Upper lobe of right lung (tissue), 1 donor: Measurements from ENCODE around the gene PXDC1. TPM values are rescaled to one million over a fixed set of nuclear protein-coding genes. Genes with fewer than 3 reads are reported as not detected.

Experiments used
- ATAC-seq: fragments of 200-7000 bp; cut with Tn5 transposase; one replicate; pipeline ENCODE4 v1.9.1; 2020; ENCODE audit warnings: mild to moderate bottlenecking, moderate library complexity
- DNase-seq: peaks from one replicate; pipeline ENCODE4 v3.0.0-alpha.2; 2020
- H3K27ac ChIP-seq: fragments of 200-600 bp; one replicate; pipeline ENCODE4 v1.8.0; 2022
- H3K27me3 ChIP-seq: fragments of 200-600 bp; one replicate; pipeline ENCODE4 v1.8.0; 2022; ENCODE audit warnings: mild to moderate bottlenecking
- H3K36me3 ChIP-seq: fragments of 200-600 bp; one replicate; pipeline ENCODE4 v1.8.0; 2022
- H3K4me1 ChIP-seq: fragments of 200-600 bp; one replicate; pipeline ENCODE4 v1.8.0; 2022
- H3K4me3 ChIP-seq: fragments of 200-600 bp; one replicate; pipeline ENCODE4 v1.8.0; 2022; ENCODE audit warnings: mild to moderate bottlenecking
- H3K9me3 ChIP-seq: fragments of 200-600 bp; one replicate; pipeline ENCODE4 v1.8.0; 2022
- CTCF ChIP-seq: fragments of 200-600 bp; IDR thresholded peaks from one replicate; pipeline ENCODE4 v1.8.0; 2022; ENCODE audit warnings: antibody characterized with exemption
- intact Hi-C: fragments of 100-400 bp; cut with DNase I; formaldehyde crosslinking; loops from one replicate; pipeline ENCODE4 v1.11.0; 2022
- total RNA-seq: library from RNA; stranded (reverse); fragmentation: NEBNext Ultra II Directional; extraction: Animal tissue kit (Norgen Biotek cat#: 25700); gene quantifications from one replicate; pipeline ENCODE4 v1.2.1, GENCODE V29; 2021
- donor health status: DM: no; HTN: yes; CAD: no; lungs with severe emphysema.

PXDC1 gene
- total RNA-seq, 1 donor from 2014 or later: 70.8 TPM

GRCh38 chr6:3707751-3708412 lies 43.6 kb downstream of the PXDC1 start:
- H3K36me3 ChIP-seq: no peaks in the 10 kb centered on the region
- H3K9me3 ChIP-seq: peaks cover 4% of the 10 kb centered on the region
- no peaks in the 10 kb centered on the region for H3K27me3 ChIP-seq
- no peak for TF ChIP-seq CTCF
- H3K4me3 ChIP-seq: no peak overlapping the region
- intact Hi-C loops: no loop called here
- no peak for DNase-seq
- no peak for ATAC-seq
- no peak overlapping the region for H3K27ac ChIP-seq
- H3K4me1 ChIP-seq: no peaks in the 10 kb centered on the region

DNA sequence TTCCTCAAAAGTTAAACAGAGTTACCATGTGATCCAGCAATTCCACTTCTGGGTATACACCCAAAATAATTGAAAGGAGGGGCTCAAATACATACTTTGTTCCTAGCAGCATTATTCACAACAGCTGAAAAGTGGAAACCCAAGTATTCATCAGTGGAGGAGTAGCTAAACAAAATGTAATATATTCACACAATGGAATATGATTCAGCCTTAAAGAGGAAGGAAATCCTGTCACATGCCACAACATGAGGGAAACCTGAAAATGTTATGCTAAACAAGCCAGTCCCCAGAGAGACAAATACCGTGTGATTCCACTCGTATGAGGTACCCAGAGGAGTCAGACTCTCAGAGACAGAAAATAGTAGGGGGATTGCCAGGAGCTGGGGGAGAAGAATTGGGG lies 44.5 kb downstream of the PXDC1 start:
- intact Hi-C loops: no loop called here
- H3K9me3 ChIP-seq: peaks cover 4% of the 10 kb centered on the region
- no peak overlapping the region for H3K4me3 ChIP-seq
- DNase-seq (no peak), ATAC-seq (no peak)
- no peaks in the 10 kb centered on the region for H3K36me3 ChIP-seq
- no peaks in the 10 kb centered on the region for H3K4me1 ChIP-seq
- H3K27me3 ChIP-seq: no peaks in the 10 kb centered on the region
- TF ChIP-seq CTCF: no peak
- H3K27ac ChIP-seq: no peak overlapping the region

DNA sequence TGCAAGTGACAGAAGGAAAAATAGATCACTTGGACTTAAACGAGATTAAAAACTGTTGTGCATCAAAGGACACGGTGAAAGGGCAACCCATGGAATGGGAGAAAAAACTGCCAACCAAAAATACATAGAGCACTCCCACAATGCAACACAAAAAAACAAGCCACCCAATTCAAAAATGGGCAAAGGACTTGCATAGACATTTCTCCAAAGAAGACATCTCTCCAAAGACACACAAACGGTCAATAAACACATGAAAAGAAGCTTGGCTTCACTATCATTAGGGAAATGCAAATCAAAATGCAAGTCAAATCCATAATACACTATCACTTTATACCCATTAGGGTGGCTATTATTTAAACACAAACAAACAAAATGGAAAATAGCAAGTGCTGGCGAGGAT lies 45.0 kb downstream of the PXDC1 start:
- DNase-seq (no peak), ATAC-seq (no peak)
- intact Hi-C loops: no loop called here
- peaks cover 4% of the 10 kb centered on the region for H3K9me3 ChIP-seq
- no peaks in the 10 kb centered on the region for H3K4me1 ChIP-seq
- no peak overlapping the region for H3K4me3 ChIP-seq
- TF ChIP-seq CTCF: no peak
- H3K27me3 ChIP-seq: no peaks in the 10 kb centered on the region
- no peak overlapping the region for H3K27ac ChIP-seq
- H3K36me3 ChIP-seq: no peaks in the 10 kb centered on the region

- H3K27ac ChIP-seq: no peak overlapping the region
- DNase-seq: no peak
- no peak for ATAC-seq
- H3K4me3 ChIP-seq: no peak overlapping the region
- no peak for TF ChIP-seq CTCF
- no peaks in the 10 kb centered on the region for H3K27me3 ChIP-seq
- H3K4me1 ChIP-seq: no peaks in the 10 kb centered on the region
- peaks cover 3% of the 10 kb centered on the region for H3K9me3 ChIP-seq
- intact Hi-C loops: no loop called here
- H3K36me3 ChIP-seq: no peaks in the 10 kb centered on the region
These were observed 49.9 kb downstream of the PXDC1 start for GRCh38 chr6:3701631-3702030.

GRCh38 chr6:3699231-3699630 lies 52.3 kb downstream of the PXDC1 start:
- Histone ChIP-seq H3K27ac (no peak overlapping the region), H3K4me1 (no peaks in the 10 kb centered on the region), H3K27me3 (no peaks in the 10 kb centered on the region), H3K36me3 (no peaks in the 10 kb centered on the region), H3K4me3 (no peak overlapping the region), H3K9me3 (no peaks in the 10 kb centered on the region)
- intact Hi-C loops: no loop called here
- ATAC-seq: no peak
- no peak for TF ChIP-seq CTCF
- DNase-seq: no peak

DNA sequence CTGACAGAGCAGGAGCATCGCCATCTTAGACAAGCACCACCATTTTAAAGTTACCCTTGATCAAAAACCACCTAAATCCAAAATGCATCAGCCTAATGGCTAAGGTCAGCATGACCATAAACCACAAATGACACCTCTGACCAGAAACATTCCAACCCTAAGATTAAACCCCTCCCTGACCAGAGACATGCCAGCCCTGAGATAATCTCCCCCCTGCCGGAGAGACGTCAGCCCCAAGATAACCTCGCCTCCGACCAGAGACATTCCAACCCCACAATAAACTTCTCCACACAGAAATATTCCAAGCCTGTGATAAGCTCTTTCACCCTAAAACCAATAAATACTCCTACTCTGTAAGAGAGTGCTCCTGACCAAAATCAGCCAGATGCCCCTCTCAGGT lies 53.5 kb downstream of the PXDC1 start:
- no peak for TF ChIP-seq CTCF
- no peaks in the 10 kb centered on the region for H3K9me3 ChIP-seq
- no peak overlapping the region for H3K27ac ChIP-seq
- intact Hi-C loops: no loop called here
- DNase-seq (no peak), ATAC-seq (no peak)
- no peaks in the 10 kb centered on the region for H3K36me3 ChIP-seq
- no peaks in the 10 kb centered on the region for H3K4me1 ChIP-seq
- no peaks in the 10 kb centered on the region for H3K27me3 ChIP-seq
- no peak overlapping the region for H3K4me3 ChIP-seq
